ENCODE measurements around the gene ARL8B. TPM values are rescaled to one million over a fixed set of nuclear protein-coding genes. Genes with fewer than 3 reads are reported as not detected.
"Not testable (repeated sequence)": the region's sequence is repeated elsewhere in the genome, so short reads cannot be mapped to it uniquely, and the experiment has no call there.

The ARL8B gene
- total RNA-seq, 2 experiments from 2014 or later: 33.9 to 38.9 TPM

- no peak overlapping the region for H3K27ac Mint-ChIP-seq
- no peaks in the 10 kb centered on the region for H3K4me1 Mint-ChIP-seq (ENCODE audit: low read depth)
- ChIA-PET CTCF (interaction anchor here (1.2 to 2.3 kb wide), 2 partner anchors 13 to 369 kb away, joined by 3 to 5 read pairs; no protein-coding TSS in a partner anchor), POLR2A (no interaction called here)
- no peak for ATAC-seq
- H3K9me3 Mint-ChIP-seq: no peaks in the 10 kb centered on the region
- no peak for TF ChIP-seq CTCF (IDR thresholded peaks at IDR 0.05)
- no peak overlapping the region for H3K4me3 Mint-ChIP-seq
- H3K27me3 Mint-ChIP-seq: peaks cover 1% of the 10 kb centered on the region
- DNase-seq: no peak
- intact Hi-C loops (cut with micrococcal nuclease): no loop called here
- no peaks in the 10 kb centered on the region for H3K36me3 Mint-ChIP-seq (ENCODE audit: low read depth)
These were observed 41.1 kb upstream of the ARL8B start for GRCh38 chr3:5080779-5081550.

- H3K4me3 Mint-ChIP-seq; intact Hi-C loops (cut with micrococcal nuclease); H3K27ac Mint-ChIP-seq; H3K36me3 Mint-ChIP-seq (ENCODE audit: low read depth); H3K27me3 Mint-ChIP-seq; POLR2A ChIA-PET; H3K9me3 Mint-ChIP-seq; H3K4me1 Mint-ChIP-seq (ENCODE audit: low read depth); ATAC-seq; DNase-seq: not testable (repeated sequence)
- CTCF ChIA-PET: interaction anchor here (2.3 kb wide), 1 partner anchor 371 kb away, joined by 5 read pairs; no protein-coding TSS in a partner anchor
These were observed 39.9 kb upstream of the ARL8B start for GRCh38 chr3:5081973-5082788.

- POLR2A ChIA-PET: no interaction called here
- CTCF ChIA-PET: interaction anchor here (0.7 to 1.5 kb wide), 2 partner anchors 19 to 371 kb away, joined by 3 to 4 read pairs; no protein-coding TSS in a partner anchor
- H3K27ac Mint-ChIP-seq: no peak overlapping the region
These were observed 39.3 kb upstream of the ARL8B start for GRCh38 chr3:5082789-5083115.

GRCh38 chr3:5084224-5084623, 37.9 kb upstream of the ARL8B start:
- TF ChIP-seq CTCF (IDR thresholded peaks at IDR 0.05): no peak
- Mint-ChIP-seq H3K9me3 (no peaks in the 10 kb centered on the region), H3K27me3 (peaks cover 1% of the 10 kb centered on the region), H3K36me3 (ENCODE audit: low read depth) (no peaks in the 10 kb centered on the region), H3K4me1 (ENCODE audit: low read depth) (no peaks in the 10 kb centered on the region), H3K27ac (no peak overlapping the region), H3K4me3 (no peak overlapping the region)
- ATAC-seq (no peak), DNase-seq (no peak)
- CTCF ChIA-PET: interaction anchor here (1.5 kb wide), 1 partner anchor 17 kb away, joined by 3 read pairs; no protein-coding TSS in a partner anchor
- POLR2A ChIA-PET: no interaction called here
- intact Hi-C loops (cut with micrococcal nuclease): no loop called here

More at GRCh38 chr3:5082789-5083115, 39.3 kb upstream of the ARL8B start:
- intact Hi-C loops (cut with micrococcal nuclease): no loop called here
- H3K36me3 Mint-ChIP-seq (ENCODE audit: low read depth): no peaks in the 10 kb centered on the region
- no peaks in the 10 kb centered on the region for H3K9me3 Mint-ChIP-seq
- TF ChIP-seq CTCF (IDR thresholded peaks at IDR 0.05): no peak
- DNase-seq (no peak), ATAC-seq (no peak)
- H3K27me3 Mint-ChIP-seq: peaks cover 1% of the 10 kb centered on the region
- H3K4me3 Mint-ChIP-seq: no peak overlapping the region
- no peaks in the 10 kb centered on the region for H3K4me1 Mint-ChIP-seq (ENCODE audit: low read depth)

GRCh38 chr3:5086708-5087107, 35.4 kb upstream of the ARL8B start:
- intact Hi-C loops (cut with micrococcal nuclease): no loop called here
- no peak overlapping the region for H3K4me3 Mint-ChIP-seq
- H3K27ac Mint-ChIP-seq: no peak overlapping the region
- ChIA-PET CTCF (interaction anchor here (1.0 to 2.3 kb wide), 4 partner anchors 20 to 375 kb away, joined by 3 to 6 read pairs (median 4); no protein-coding TSS in a partner anchor), POLR2A (no interaction called here)
- no peaks in the 10 kb centered on the region for H3K9me3 Mint-ChIP-seq
- H3K27me3 Mint-ChIP-seq: peaks cover 1% of the 10 kb centered on the region
- ATAC-seq (no peak), DNase-seq (no peak)
- no peaks in the 10 kb centered on the region for H3K4me1 Mint-ChIP-seq (ENCODE audit: low read depth)
- H3K36me3 Mint-ChIP-seq (ENCODE audit: low read depth): no peaks in the 10 kb centered on the region
- TF ChIP-seq CTCF (IDR thresholded peaks at IDR 0.05): no peak
